HG03064 (cell line): ENCODE measurements around the gene SLC35D3.
"Not testable (repeated sequence)": the region's sequence is repeated elsewhere in the genome, so short reads cannot be mapped to it uniquely, and the experiment has no call there.

Source experiments
- ATAC-seq: cut with Tn5 transposase; IDR thresholded peaks from one replicate; pipeline ENCODE4 v1.9.1; 2021; ENCODE audit warnings: low read depth; ENCODE audit not compliant: unreplicated experiment

SLC35D3 gene

DNA sequence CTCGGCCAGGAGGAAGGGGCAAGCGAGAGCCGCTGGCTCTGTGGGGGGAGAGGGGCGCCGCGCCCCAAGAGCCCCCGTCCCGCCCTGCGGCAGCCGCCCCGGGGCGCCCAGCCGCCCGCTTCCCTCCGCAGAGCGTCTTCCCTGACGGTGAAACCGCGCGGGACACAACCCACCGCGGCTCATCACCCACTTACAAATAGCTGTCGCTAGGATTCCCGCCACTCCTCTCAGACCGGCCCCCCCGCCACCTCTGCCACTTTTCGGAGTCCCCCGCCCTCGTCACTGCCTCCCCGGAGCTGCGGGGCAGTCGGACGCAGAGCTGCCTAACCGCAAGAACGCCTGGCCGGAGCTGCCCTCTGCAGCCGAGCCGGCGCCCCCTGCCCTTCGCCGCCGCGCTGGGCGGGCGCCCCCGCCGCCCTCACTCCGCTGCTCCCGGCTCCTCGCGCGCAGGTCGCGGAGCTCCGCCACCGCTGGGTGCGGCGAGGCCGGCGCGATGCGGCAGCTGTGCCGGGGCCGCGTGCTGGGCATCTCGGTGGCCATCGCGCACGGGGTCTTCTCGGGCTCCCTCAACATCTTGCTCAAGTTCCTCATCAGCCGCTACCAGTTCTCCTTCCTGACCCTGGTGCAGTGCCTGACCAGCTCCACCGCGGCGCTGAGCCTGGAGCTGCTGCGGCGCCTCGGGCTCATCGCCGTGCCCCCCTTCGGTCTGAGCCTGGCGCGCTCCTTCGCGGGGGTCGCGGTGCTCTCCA lies at the start of gene SLC35D3:
Gene SLC35D3 (plus strand): TSS at position 366 of the 749 bp plus-strand sequence. CDS start 128 bp downstream, at position 494.
- no peak for ATAC-seq

DNA sequence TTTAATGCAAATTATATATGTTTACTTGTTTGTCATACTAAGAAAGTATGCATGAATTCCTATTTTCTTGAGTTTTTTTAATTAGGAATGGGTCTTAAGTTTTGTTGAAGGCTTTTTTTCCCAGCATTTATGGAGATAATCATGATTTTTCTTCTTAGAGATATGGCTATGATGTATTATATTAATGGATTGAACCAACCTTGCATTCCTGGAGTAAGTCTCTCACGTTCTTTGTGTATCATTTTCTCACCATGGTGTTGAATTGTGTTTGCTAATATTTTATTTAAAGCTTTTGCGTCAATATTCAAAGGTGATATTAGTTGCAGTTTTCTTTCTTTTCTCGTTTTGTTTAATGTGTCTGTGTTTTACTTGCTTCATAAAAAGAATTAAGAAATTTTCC lies 48.4 kb upstream of the SLC35D3 start:
- ATAC-seq = no peak

GRCh38 chr6:136876469-136876868 lies 45.6 kb upstream of the SLC35D3 start:
- ATAC-seq = not testable (repeated sequence)

- ATAC-seq = no peak
Measured at GRCh38 chr6:136880748-136881460, 41.2 kb upstream of the SLC35D3 start.

DNA sequence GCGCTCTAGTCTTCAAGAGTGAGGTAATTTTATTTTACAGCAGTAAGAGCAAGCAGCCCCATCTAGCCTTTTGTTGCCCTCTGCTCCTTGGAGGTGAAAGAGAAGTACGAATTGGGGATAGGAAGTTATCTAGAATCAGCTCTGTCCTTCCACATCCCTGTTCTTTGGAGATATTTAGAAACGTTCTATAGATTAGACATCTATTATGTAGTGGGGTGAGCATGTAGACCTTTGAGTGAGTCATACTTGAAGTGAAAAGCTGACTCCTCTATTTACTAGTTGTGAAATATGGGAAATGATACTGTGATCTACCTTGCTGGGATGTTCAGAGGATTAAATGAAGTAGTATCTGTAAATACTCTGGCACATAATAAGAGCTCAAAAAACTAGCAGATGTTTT lies 36.0 kb upstream of the SLC35D3 start:
- ATAC-seq = no peak

DNA sequence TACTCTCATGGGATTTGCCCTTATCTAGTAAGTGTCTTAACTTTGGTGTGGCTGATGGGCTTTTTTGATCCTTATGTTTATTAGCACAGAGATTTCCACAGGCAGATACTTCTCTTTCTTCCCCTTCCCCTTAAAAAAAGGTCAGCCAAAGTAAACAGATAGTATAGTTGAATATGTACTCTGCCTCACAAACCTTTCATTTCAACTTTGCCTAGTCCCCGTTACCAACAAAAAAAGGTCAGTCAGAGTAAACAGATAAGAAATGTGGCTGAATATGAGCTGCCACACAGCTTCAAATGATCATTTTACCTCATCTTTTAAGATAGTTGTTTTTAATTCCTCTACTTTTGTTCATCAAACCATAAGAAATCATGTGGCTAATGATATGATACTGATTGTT lies 34.1 kb upstream of the SLC35D3 start:
- no peak for ATAC-seq

DNA sequence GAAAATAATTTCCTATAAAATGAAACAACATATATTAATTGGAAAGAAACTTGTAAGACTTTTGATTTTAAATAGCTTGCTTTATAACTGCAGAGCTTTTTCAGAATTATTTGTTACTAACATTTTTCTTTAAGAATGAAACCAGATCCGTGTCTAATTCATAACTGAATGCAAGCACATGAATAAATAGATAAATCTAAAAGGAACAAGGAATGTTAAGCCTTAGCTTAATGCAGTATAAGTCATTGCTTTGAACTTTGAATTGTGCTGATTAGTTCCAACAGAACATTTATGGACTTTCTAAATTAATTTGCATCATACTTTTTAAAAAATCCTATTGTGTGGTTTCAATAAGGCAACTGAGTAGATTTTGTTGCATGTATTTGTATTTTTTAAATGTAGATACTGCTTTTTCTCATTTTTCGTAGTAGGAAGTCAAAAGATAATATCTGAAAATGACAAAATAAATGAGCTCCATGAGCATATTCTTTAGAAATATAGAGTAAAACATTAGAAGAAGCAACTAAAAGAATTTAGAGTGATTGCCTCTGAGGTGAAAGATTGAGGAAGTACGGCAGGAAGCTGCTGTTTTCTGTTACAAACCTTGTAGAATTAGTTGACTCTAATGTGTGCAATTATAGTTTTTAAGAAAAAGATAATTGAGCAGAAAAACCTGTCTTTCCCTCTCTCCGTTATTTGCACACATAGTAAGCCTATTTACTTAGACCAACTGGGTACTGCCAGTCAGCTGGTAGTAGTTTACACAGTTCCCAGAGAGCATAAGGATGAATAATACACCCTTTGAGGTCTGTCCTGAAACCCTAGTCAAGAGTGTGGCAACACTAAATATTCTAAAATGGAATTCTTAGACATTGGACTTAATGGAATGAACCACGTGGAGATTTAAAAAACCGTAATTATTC lies 32.6 kb upstream of the SLC35D3 start:
- ATAC-seq = no peak

- no peak for ATAC-seq
Measured at GRCh38 chr6:136890194-136890839, 31.8 kb upstream of the SLC35D3 start.

DNA sequence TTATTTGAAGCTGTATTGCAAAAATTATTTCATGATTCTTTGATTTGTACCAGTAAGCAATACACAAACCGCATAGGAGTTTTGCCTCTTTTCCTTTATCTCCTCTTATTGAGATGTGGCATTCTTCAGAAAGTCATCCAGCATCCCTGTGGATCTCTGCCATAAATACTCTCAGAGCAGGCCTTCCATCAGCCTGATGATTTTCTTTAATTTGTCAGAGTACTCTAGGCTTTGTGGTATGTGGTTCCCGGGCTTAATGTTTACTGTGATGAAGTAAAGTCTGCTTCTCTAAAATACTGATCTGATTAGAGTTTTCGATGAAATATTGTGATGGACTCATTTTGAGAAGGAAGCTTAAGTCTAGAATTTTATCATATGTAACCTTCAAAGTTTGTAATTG lies 31.1 kb upstream of the SLC35D3 start:
- ATAC-seq = no peak

GRCh38 chr6:136893187-136893586 lies 28.9 kb upstream of the SLC35D3 start:
- no peak for ATAC-seq

DNA sequence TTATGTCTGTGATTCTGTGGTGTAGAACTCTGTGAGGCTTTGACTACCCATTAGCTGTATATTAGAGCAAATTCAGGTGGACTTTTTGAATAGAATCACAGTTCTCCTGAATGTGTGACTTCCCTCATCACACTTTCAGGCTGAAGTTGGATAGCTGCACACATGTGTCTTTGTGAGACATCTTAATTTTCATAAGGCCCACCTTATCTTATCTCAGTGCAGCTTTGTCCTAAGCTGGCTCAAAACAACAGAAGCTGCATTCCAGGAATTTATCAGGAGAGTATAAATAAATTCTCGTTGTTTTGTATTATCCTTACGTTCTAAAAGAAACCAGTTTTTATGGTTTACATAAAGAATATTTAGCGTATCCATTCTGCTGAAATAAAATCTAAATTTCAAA lies 26.2 kb upstream of the SLC35D3 start:
- no peak for ATAC-seq

- no peak for ATAC-seq
Measured at GRCh38 chr6:136897071-136897470, 25.0 kb upstream of the SLC35D3 start.

DNA sequence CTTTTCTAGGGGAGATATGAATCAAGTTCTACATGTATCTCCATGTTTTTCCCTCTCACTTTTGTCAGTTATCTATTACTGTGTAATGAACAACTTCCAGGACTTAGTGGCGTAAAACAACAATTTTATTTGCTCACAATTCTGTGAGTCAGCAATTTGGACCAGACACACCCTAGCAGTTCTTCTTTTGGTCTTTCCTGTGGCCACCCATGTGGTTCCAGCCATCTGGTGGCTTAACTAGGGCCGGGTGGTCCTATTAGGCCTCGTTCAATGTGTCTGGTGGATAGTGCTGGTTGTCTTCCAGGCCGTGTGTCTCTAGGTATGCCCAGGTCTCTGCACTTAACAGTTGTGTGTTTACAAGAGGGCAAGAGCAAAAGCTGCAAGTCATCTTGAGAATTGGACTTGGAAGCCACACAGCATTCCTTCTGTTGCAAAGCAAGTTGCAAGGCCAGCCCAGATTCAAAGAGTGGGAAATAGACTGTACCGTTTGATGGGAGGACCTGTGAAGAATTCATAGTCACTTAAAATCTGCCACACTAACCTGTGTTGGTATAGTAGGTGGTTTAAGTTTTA lies 20.8 kb upstream of the SLC35D3 start:
- ATAC-seq = no peak

- not testable (repeated sequence) for ATAC-seq
Measured at GRCh38 chr6:136904477-136904876, 17.6 kb upstream of the SLC35D3 start.

DNA sequence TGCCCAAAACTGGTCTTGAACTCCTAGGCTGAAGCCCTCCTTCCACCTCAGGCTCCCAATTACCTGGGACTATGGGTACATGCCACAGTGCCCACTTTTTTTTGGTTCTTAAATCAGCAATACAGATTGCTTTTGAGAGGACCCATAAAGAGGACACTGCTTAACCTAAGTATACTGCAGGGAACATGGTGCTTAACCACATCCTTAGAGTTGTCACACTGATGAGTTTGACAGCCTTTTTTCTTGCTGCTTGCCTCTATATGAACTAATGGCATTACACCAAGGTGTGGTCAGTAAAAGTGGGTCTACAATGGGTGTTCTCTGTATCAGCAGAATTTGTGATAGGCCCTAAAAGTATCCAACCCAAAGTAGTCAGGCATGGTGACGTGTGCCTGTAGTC lies 7.2 kb upstream of the SLC35D3 start:
- no peak for ATAC-seq

GRCh38 chr6:136918706-136919105 lies 3.4 kb upstream of the SLC35D3 start:
- ATAC-seq = no peak

- ATAC-seq = no peak
Measured at GRCh38 chr6:136920216-136920615, 1.9 kb upstream of the SLC35D3 start.

- ATAC-seq = no peak
Measured at GRCh38 chr6:136920671-136921380, 1.3 kb upstream of the SLC35D3 start.

DNA sequence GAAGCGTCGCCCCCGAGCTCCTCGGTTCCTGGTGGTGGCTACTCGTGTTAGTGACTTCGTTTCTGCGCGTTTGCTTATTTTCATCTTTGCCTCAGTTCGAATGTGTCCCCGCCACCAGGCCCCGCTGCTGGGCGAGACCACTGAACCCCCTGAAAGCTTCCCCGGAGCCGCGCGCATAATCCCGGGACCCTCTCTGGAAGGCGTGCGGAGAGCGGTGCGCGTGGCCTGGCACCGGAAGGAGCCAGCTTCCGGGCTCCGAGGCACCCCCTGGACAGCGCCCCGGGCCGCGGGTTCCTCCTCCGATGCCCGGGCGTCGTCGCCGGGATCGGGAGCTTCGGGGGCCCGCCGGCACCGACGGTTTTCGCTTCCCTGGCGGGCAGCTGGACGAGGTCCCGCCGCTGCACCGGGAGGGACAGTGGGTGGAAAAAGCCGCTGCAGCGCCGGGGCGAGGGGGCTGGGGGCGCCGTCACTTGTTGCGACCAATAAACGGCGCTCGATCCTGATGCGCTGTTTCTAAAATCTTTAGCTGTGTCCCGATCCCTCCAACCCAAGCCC lies 643 bp upstream of the SLC35D3 start:
- ATAC-seq = no peak
